Measurements from ENCODE around the gene FNDC7.

FNDC7 gene

GRCh38 chr1:108746382-108747170, 33.9 kb downstream of the FNDC7 start, which contains the start of gene STXBP3:
Gene STXBP3 (plus strand): TSS chr1:108746674. CDS start chr1:108746738, 64 bp downstream.
- Mint-ChIP-seq H3K36me3 (ENCODE audit: low read depth) (peaks cover 23% of the 10 kb centered on the region), H3K4me1 (peaks cover 34% of the 10 kb centered on the region), H3K27me3 (ENCODE audit: low read depth, poor library complexity) (peaks cover 3% of the 10 kb centered on the region), H3K4me3 (peak within 1 kb of the TSS; percentile 96), H3K27ac (peak within 1 kb of the TSS; percentile 99), H3K9me3 (peaks cover 3% of the 10 kb centered on the region)
- peak; percentile 100 for DNase-seq
- peak; percentile 89 for TF ChIP-seq CTCF (IDR thresholded peaks at IDR 0.05)

- no peak for TF ChIP-seq CTCF (IDR thresholded peaks at IDR 0.05)
- DNase-seq: peak; percentile 68
- peaks cover 3% of the 10 kb centered on the region for H3K27me3 Mint-ChIP-seq (ENCODE audit: low read depth, poor library complexity)
- H3K9me3 Mint-ChIP-seq: peaks cover 3% of the 10 kb centered on the region
- H3K27ac Mint-ChIP-seq: peak overlapping the region; percentile 99
- peaks cover 23% of the 10 kb centered on the region for H3K36me3 Mint-ChIP-seq (ENCODE audit: low read depth)
- peak overlapping the region; percentile 96 for H3K4me3 Mint-ChIP-seq
- peaks cover 27% of the 10 kb centered on the region for H3K4me1 Mint-ChIP-seq
These were observed 34.6 kb downstream of the FNDC7 start for GRCh38 chr1:108747171-108747850.

DNA sequence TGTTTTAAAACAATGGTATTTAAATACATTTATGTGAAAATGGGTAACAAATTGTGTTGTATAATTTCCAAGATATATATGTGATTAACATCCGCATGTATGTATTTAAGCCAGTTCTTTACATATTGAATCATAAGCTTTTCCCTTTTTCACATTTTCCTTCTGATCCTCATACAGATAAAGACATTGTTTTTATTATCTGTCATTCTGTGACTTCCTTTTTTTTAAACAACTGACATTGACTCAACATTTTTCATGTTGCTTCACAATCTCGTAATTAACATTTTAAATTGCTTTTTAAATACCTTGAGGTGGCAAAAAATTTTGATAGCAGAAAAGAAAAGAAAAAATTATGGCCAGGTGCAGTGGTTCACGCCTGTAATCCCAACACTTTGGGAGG, 35.2 kb downstream of the FNDC7 start:
- peaks cover 22% of the 10 kb centered on the region for H3K4me1 Mint-ChIP-seq
- peak overlapping the region; percentile 96 for H3K4me3 Mint-ChIP-seq
- no peak overlapping the region for H3K27ac Mint-ChIP-seq
- peaks cover 3% of the 10 kb centered on the region for H3K9me3 Mint-ChIP-seq
- H3K27me3 Mint-ChIP-seq (ENCODE audit: low read depth, poor library complexity): peaks cover 3% of the 10 kb centered on the region
- no peak for TF ChIP-seq CTCF (IDR thresholded peaks at IDR 0.05)
- DNase-seq: no peak
- H3K36me3 Mint-ChIP-seq (ENCODE audit: low read depth): peaks cover 28% of the 10 kb centered on the region

DNA sequence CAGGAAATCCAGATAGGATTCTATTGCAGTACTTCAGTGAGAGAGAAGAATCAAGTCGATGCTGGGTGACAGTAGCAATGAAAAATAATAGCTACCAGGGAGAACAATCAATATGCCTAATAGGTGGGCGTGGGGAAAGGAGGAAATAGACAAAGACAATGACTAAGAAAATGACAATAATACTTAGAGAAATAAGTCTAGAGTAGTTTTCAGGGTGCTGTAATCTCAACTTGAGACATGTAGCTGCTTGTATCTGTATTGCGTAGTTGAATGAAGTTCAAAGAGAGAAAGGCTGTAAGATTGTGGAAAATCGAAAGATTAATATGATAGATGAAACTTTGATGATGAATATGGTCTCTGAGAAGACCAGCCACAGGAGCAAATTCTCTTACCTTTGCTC, 36.4 kb downstream of the FNDC7 start:
- H3K36me3 Mint-ChIP-seq (ENCODE audit: low read depth): peaks cover 34% of the 10 kb centered on the region
- peaks cover 3% of the 10 kb centered on the region for H3K27me3 Mint-ChIP-seq (ENCODE audit: low read depth, poor library complexity)
- DNase-seq: no peak
- peak overlapping the region; percentile 1 for H3K4me3 Mint-ChIP-seq
- no peak overlapping the region for H3K27ac Mint-ChIP-seq
- H3K9me3 Mint-ChIP-seq: peaks cover 3% of the 10 kb centered on the region
- TF ChIP-seq CTCF (IDR thresholded peaks at IDR 0.05): no peak
- H3K4me1 Mint-ChIP-seq: peaks cover 22% of the 10 kb centered on the region

GRCh38 chr1:108750476-108751181, 37.9 kb downstream of the FNDC7 start:
- H3K36me3 Mint-ChIP-seq (ENCODE audit: low read depth): peaks cover 39% of the 10 kb centered on the region
- peaks cover 22% of the 10 kb centered on the region for H3K4me1 Mint-ChIP-seq
- no peak overlapping the region for H3K4me3 Mint-ChIP-seq
- H3K9me3 Mint-ChIP-seq: peaks cover 3% of the 10 kb centered on the region
- no peak for TF ChIP-seq CTCF (IDR thresholded peaks at IDR 0.05)
- peak overlapping the region; percentile 60 for H3K27ac Mint-ChIP-seq
- DNase-seq: no peak
- peaks cover 3% of the 10 kb centered on the region for H3K27me3 Mint-ChIP-seq (ENCODE audit: low read depth, poor library complexity)
